Liver (tissue), 3 donors: ENCODE data around the gene ACTR6.

Source experiments
- CTCF ChIP-seq: fragments of 150-350 bp; IDR thresholded peaks from 2 replicates; pipeline ENCODE4 v1.5.1; 2017; ENCODE audit warnings: improper control_type of control experiment, low read depth, low read length; ENCODE audit not compliant: missing input control
- EGR1 ChIP-seq, 2 donors: IDR thresholded peaks; 2 replicates each; pipeline ENCODE4 v1.6.1; 2016 to 2018; ENCODE audit warnings: antibody characterized with exemption in 2 of 2, low read depth in 2 of 2
- GABPA ChIP-seq, 2 donors: IDR thresholded peaks in 1 of 2; conservative IDR thresholded peaks in 1 of 2; 2 replicates each; pipeline ENCODE4 v1.6.1; 2016; ENCODE audit warnings: antibody characterized with exemption in 2 of 2, mild to moderate bottlenecking in 1 of 2, moderate library complexity in 1 of 2
- JUND ChIP-seq, 2 donors: IDR thresholded peaks; 2 replicates each; pipeline ENCODE4 v1.6.1; 2016; ENCODE audit warnings: antibody characterized with exemption in 2 of 2
- MAX ChIP-seq: IDR thresholded peaks from 2 replicates; pipeline ENCODE4 v1.6.1; 2016; ENCODE audit warnings: antibody characterized with exemption
- RXRA ChIP-seq, 2 donors: IDR thresholded peaks; 2 replicates each; pipeline ENCODE4 v1.6.1; 2017 to 2018; ENCODE audit warnings: antibody characterized with exemption in 2 of 2, mild to moderate bottlenecking in 1 of 2
- ZBTB33 ChIP-seq: IDR thresholded peaks from 2 replicates; pipeline ENCODE4 v1.6.1; 2016; ENCODE audit warnings: antibody characterized with exemption
- donor health status: healthy.
- donor health status: healthy.

- TF ChIP-seq CTCF = no peak
- TF ChIP-seq JUND (IDR thresholded peaks at IDR 0.05) = no peak
- no peak for TF ChIP-seq MAX
- TF ChIP-seq RXRA (IDR thresholded peaks at IDR 0.05) = no peak
- TF ChIP-seq EGR1 (IDR thresholded peaks at IDR 0.05; ENCODE audit: low read depth in 2 of 2) = no peak
- no peak for TF ChIP-seq ZBTB33
- no peak for TF ChIP-seq GABPA (IDR thresholded peaks at IDR 0.05 in 1 of 2, conservative IDR thresholded peaks at IDR 0.05 in 1 of 2)
Measured at GRCh38 chr12:100207311-100207710, 6.7 kb downstream of the ACTR6 start.
